ENCODE data around the gene IL17A.

The IL17A gene

GRCh38 chr6:52139985-52140680 lies 46.0 kb upstream of the IL17A start:
- no peaks in the 10 kb centered on the region for H3F3A ChIP-seq (ENCODE audit: insufficient read depth, low read length)
- TF ChIP-seq EZH2 (optimal IDR thresholded peaks at IDR 0.05; ENCODE audit: low read depth, low read length) (no peak), CTCF (IDR thresholded peaks at IDR 0.05; ENCODE audit: low read length) (no peak), EZH2phosphoT487 (IDR thresholded peaks at IDR 0.05; ENCODE audit: low read length) (no peak)
- H3K27ac ChIP-seq (ENCODE audit: low read length) = no peak overlapping the region
- no peak overlapping the region for H3K4me3 ChIP-seq (ENCODE audit: low read length)
- peaks cover 32% of the 10 kb centered on the region for H3K4me1 ChIP-seq (ENCODE audit: low read length)
- H3K9ac ChIP-seq (ENCODE audit: low read length) = no peak overlapping the region
- H3K27me3 ChIP-seq (replicated peaks; ENCODE audit: insufficient read depth, low read length) = no peaks in the 10 kb centered on the region
- no peaks in the 10 kb centered on the region for H4K20me1 ChIP-seq (ENCODE audit: insufficient read depth, low read length)
- H3K9me3 ChIP-seq (replicated peaks; ENCODE audit: insufficient read depth, low read length) = no peaks in the 10 kb centered on the region
- H3K4me2 ChIP-seq (ENCODE audit: low read depth, low read length) = no peak overlapping the region
- no peaks in the 10 kb centered on the region for H3K36me3 ChIP-seq (replicated peaks; ENCODE audit: insufficient read depth, low read length)
- no peak for DNase-seq
- H2AFZ ChIP-seq (ENCODE audit: low read length) = no peak overlapping the region
- no peaks in the 10 kb centered on the region for H3K9me2 ChIP-seq (replicated peaks; ENCODE audit: insufficient read depth, low read length)
- no peaks in the 10 kb centered on the region for H3K79me2 ChIP-seq (ENCODE audit: low read length)

- Histone ChIP-seq H3K27me3 (replicated peaks; ENCODE audit: insufficient read depth, low read length) (no peaks in the 10 kb centered on the region), H3K36me3 (replicated peaks; ENCODE audit: insufficient read depth, low read length) (no peaks in the 10 kb centered on the region), H3K4me3 (ENCODE audit: low read length) (no peak overlapping the region), H3K27ac (ENCODE audit: low read length) (no peak overlapping the region), H4K20me1 (ENCODE audit: insufficient read depth, low read length) (no peaks in the 10 kb centered on the region), H3K9me3 (replicated peaks; ENCODE audit: insufficient read depth, low read length) (no peaks in the 10 kb centered on the region), H2AFZ (ENCODE audit: low read length) (no peak overlapping the region), H3F3A (ENCODE audit: insufficient read depth, low read length) (no peaks in the 10 kb centered on the region), H3K79me2 (ENCODE audit: low read length) (no peaks in the 10 kb centered on the region), H3K4me2 (ENCODE audit: low read depth, low read length) (no peak overlapping the region), H3K9ac (ENCODE audit: low read length) (no peak overlapping the region), H3K4me1 (ENCODE audit: low read length) (peaks cover 33% of the 10 kb centered on the region), H3K9me2 (replicated peaks; ENCODE audit: insufficient read depth, low read length) (no peaks in the 10 kb centered on the region)
- DNase-seq = no peak
- no peak for TF ChIP-seq EZH2phosphoT487 (IDR thresholded peaks at IDR 0.05; ENCODE audit: low read length)
- no peak for TF ChIP-seq EZH2 (optimal IDR thresholded peaks at IDR 0.05; ENCODE audit: low read depth, low read length)
- TF ChIP-seq CTCF (IDR thresholded peaks at IDR 0.05; ENCODE audit: low read length) = no peak
Observed at GRCh38 chr6:52141596-52141995, 44.6 kb upstream of the IL17A start.

- no peaks in the 10 kb centered on the region for H3K79me2 ChIP-seq (ENCODE audit: low read length)
- no peak for DNase-seq
- H3K9me2 ChIP-seq (replicated peaks; ENCODE audit: insufficient read depth, low read length) = no peaks in the 10 kb centered on the region
- no peak overlapping the region for H2AFZ ChIP-seq (ENCODE audit: low read length)
- H3K27ac ChIP-seq (ENCODE audit: low read length) = no peak overlapping the region
- H3K9me3 ChIP-seq (replicated peaks; ENCODE audit: insufficient read depth, low read length) = no peaks in the 10 kb centered on the region
- no peak overlapping the region for H3K4me3 ChIP-seq (ENCODE audit: low read length)
- H4K20me1 ChIP-seq (ENCODE audit: insufficient read depth, low read length) = no peaks in the 10 kb centered on the region
- H3K36me3 ChIP-seq (replicated peaks; ENCODE audit: insufficient read depth, low read length) = no peaks in the 10 kb centered on the region
- no peak for TF ChIP-seq EZH2 (optimal IDR thresholded peaks at IDR 0.05; ENCODE audit: low read depth, low read length)
- no peak for TF ChIP-seq CTCF (IDR thresholded peaks at IDR 0.05; ENCODE audit: low read length)
- TF ChIP-seq EZH2phosphoT487 (IDR thresholded peaks at IDR 0.05; ENCODE audit: low read length) = no peak
- H3K4me1 ChIP-seq (ENCODE audit: low read length) = peaks cover 33% of the 10 kb centered on the region
- H3F3A ChIP-seq (ENCODE audit: insufficient read depth, low read length) = no peaks in the 10 kb centered on the region
- H3K4me2 ChIP-seq (ENCODE audit: low read depth, low read length) = no peak overlapping the region
- H3K9ac ChIP-seq (ENCODE audit: low read length) = no peak overlapping the region
- H3K27me3 ChIP-seq (replicated peaks; ENCODE audit: insufficient read depth, low read length) = no peaks in the 10 kb centered on the region
Observed at GRCh38 chr6:52142556-52142955, 43.6 kb upstream of the IL17A start.

Data from MM.1S (cell line).